ENCODE results near the gene RPS10.

Gene RPS10

DNA sequence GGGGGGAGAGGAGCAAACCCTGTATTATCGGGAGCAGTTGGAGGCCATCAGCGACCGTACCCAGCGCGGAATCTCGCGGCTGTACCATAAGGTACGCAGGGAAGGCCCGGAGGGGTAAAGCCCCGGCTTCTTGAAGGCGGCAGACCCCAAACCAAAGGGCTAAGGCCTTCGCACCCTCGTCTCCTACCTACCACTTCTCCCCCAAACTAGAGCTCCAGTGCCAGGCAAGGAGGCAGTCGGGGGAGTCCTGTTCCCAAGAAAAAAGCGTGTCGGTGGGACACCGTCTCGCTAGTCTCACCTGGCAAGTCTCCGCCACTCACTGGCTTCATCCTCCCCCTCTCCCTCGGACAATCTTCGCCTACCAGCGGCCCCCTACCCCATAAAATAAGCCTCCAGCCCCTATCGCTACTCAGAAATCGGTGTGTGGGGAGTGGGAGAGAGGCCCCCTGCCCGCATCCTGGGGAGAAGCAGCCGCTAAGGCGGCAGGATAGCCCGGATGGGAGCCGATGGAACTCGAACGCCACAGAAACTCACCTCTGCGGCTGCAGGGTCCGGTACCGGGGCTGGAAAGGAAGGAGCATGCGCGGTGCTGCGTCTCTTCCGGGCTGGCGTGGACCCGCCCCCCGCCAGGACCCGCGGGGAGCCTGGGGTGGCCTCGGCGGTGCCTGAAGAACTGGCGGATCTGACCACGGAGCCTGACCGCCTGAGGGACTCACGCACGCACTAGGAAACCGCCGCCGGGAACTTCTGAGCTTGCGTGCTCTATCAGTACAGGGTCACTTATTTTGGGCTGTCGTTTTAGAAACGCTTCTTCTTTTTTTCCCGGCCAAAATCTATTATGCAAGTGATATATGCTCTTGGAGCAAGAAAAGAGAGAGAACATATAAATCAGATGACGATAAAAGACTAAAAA lies at the start of gene RPS10:
Gene RPS10, minus strand, starts transcription at position 572 of the 913 bp plus-strand sequence. CDS start 848 bp downstream, outside the sequence.
- peak; percentile 79 to 85 (median 80) for DNase-seq

DNA sequence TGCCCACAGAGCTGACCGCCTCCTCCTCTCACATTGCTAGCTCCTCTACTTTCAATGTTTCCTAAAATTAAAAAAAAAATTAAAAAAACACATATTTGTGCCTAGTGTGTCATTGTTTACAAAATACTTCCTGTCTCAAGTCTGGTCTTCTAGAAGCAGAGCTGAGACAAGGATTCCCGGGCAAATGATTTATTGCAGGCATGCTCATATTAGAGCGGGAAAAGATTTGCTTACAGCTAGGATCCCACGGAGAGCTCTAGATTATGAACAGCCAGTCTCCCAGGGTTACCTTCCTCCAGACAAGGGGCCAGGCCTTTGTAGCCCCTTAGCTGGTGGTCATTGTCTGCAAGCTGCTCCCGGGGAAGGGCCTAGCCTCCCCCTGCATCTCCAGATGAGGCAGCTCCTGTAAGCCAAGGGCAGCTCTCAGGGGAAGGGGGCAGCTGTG lies 49.4 kb upstream of the RPS10 start:
- DNase-seq: no peak

DNA sequence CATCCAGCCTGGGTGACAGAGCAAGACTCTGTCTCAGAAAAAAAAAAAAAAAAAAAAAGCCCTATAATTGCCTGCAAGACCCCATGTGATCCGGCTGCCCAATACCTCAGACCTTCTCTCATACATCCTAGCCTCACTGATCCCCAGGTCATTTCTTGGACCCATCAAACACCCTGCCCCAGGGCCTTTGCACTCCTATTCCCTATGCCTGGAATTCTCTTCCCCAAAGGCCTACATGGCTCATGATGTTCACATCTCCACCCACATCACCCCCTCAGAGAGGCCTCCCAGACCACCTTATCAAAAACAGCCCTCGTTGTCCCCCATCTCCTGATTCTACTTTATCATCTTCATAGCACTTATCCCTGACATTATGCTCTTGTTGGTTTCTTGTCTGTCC lies 48.9 kb upstream of the RPS10 start:
- DNase-seq: no peak

DNA sequence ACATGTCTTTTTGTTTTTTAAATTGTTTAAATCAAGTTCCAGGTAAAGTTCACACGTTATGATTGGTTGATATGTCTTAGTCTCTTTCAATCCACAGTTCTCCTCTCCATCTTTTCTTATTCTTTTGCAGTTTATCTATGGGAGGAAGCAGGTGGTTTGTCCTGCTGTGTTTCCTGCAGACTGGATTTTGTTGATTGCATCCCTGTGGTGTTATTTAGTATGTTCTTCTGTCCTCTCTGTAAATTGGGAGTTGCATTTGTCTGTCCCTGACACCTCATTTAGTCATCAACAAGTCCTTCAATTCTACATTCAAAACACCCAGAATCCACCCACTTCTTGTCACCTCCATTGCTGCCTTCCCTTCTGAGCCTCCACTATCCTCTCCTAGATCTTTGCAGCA lies 48.1 kb upstream of the RPS10 start:
- DNase-seq: no peak

DNA sequence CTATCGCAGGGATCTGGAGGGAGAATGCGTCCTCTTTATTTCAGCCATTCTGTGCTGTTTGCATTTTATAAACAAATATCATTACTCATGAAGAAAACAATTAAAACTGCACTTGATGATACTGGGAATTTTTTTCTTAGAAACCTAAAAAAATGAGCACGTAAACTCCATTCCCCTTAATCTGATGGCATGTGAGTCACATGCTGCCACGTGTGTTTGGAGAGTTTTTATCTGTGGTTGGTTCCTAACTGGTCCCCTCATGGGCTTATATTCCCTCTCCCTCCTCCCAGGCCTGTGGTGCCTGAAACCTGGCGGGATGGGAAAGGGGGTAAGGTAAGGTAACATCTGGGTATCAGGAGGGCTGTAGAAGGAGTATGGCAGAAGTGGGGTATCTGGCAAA lies 46.6 kb upstream of the RPS10 start:
- DNase-seq: no peak

DNA sequence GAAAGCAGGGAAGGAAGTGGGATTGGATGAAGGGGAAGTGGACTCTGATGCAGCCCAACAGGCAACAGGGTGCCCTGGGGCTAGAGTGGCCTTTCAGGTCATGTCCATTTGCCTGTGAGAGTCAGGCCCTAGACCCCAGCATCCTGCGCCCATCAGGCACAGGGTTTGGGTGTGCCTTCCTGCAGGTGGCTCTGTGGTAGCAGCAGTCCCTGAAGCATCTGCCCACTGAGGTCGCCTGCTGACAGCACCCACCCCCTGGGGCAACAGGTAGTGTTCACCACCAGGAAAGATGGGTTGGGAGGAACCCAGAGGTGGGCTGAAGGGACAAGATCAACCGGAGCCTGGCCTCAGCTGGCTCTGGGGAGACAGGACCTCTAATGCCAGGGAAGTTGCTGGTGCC lies 43.6 kb upstream of the RPS10 start:
- DNase-seq: no peak

DNA sequence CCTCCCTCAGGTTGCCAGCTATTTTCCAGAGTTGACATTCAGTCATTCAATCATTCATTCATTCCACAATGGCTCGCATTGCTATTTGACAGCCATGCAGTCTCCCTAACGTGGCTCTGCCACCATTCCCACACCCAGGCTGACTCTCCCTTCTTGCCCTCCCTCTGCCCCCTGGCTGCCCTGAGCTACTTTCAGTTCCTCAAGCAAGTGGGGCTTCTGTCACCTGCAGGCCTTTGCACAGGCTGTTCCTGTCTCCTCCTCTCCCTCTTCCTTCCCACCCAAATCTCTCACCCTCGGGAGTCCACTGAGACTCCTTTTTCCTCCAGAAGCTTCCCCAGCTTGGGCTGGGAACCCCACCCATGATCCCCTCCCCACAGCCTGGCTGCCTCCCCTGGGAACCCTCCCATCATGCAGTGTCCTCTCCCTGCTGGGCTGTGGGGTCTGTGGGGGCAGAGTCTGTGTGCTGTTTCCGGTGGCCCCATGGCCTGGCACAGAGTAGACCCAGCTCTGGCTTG lies 42.6 kb upstream of the RPS10 start:
- no peak for DNase-seq

DNA sequence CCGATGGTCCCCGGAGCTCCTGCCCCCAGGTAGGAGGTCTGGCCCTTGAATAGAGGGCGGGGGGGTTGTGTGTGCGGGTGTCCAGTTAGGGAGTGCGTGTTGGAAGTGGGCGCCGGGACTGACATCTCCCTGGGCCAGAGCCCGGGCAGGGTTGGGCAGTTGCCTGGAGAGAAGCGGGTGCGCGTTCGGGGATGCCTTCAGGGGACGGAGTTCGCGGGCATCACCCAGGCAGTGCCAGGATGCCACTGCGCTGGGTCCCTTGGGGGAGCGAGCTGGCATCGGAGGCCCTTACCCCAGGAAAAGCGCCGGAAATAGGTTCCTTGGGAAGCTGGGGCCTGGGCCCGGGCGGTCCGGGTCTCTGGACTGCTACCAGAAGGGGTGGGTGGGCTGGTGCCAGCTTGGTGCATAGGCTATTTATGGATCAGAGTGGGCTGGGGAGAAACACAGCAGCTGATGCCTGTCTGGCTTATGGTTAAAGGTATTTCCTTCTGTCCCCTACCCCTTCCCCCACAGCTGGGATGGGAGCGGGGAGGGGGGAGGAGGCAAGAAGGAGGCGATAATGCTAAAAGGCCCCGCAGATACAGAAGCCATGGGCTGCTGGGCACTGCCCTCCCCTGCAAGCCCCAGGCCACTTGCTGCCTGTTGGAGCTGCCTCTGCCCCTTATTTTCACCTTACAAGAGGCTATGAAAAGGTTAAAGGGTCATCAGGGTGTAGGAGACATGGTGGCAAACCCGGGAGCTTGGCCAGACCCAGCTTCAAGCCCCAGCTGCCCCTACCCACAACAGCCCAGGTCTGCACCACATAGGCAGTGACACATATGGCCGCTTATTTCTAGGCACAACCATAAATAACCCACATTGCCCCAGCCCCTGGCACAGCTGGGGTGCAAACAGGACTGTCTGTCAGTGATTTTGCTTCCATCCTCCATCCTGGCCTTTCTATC lies 40.6 kb upstream of the RPS10 start:
- DNase-seq: no peak

DNA sequence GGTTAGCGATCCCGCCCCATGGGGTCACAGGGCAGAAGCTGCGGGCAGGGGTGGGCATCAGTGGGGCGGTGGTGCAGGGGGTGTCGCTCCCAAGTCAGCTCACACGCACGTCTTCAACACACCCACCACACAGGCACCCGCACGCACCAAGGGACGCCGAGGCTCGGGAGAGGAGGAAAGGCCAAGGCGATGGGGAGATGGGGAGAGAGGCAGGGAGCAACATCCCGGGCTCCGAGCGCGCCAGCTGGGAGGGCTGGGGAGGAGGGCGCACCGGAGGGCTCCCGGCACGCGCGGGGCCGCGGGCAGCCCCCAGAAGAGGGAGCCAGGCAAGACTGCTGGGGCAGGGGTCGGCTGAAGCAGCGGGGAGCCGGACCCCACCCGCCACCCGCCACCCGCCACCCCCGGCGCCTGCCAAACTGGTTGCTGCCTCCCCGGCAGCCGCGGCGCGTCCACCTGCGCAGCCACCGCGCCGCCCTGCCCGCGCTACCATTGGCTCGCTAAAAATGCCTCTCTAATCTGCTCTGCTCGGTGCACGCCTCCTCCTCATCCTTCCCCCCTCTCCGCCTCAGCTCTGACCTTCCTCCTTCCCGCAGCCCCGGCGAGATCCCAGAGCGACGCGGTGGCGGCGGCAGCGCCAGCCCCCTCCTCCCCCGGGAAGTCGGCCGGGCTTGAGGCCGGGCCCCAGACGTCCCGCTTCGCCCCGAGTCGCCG lies 39.8 kb upstream of the RPS10 start, which contains the start of gene PACSIN1:
Gene PACSIN1, plus strand, starts transcription at position 546 of the 711 bp plus-strand sequence. CDS start 60,230 bp downstream, outside the sequence.
- no peak for DNase-seq

DNA sequence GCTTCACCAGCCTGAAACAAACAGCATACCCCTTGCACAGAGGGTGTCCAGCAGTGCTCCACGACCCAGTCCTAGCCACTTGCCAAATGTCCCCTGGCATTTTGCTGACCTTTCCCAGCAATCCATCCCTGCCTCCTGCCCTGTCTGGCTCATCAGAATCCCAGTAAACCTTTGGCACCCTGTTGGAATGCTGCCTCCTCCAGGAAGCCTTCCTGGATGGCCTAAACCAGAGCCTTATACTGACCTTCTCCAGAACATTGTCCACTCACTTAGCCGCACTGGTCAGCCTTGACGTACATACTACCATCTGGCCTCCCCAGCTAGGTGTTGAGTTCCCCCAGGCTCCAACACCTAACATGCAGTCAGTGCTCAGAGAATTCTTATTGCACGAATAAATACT lies 38.0 kb upstream of the RPS10 start:
- DNase-seq: no peak

DNA sequence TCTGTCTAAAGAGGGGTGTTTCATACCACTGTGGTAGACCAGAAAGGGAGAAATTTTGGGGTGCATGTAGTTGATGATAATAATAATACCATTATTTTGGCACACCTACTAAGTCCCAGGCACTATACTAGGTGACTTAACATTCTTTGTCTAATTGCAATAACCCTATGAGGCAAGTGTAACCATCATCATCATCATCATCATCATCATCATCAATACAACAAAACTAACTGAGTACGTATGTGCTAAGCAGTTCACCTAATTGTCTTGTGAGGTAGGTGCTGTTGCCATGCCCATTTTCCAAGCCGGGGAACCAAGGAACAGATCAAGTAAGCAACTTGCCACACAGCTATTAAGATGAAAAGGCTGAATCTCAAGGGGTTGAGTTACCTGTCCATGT lies 37.4 kb upstream of the RPS10 start:
- DNase-seq: no peak

DNA sequence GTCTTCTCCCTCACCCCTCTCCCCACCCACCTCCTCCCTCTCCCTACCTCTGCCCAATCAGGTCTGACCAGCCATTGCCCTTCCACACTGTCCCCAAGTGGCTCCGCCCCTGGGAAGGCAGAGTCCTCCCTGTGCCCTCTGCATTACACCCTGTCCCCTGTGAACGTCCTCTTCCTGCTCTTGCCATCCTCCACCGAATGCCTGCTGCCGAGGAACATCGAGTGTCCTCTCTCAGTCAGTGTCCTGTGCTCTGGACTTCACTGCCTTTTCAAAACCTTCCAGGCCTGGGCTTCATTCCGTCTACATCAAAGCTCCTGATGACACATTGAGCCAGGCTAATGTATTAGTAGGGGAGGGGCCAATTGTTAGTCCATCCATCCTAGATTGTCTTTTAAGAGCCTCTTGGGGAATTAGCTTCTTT lies 36.7 kb upstream of the RPS10 start:
- no peak for DNase-seq

DNA sequence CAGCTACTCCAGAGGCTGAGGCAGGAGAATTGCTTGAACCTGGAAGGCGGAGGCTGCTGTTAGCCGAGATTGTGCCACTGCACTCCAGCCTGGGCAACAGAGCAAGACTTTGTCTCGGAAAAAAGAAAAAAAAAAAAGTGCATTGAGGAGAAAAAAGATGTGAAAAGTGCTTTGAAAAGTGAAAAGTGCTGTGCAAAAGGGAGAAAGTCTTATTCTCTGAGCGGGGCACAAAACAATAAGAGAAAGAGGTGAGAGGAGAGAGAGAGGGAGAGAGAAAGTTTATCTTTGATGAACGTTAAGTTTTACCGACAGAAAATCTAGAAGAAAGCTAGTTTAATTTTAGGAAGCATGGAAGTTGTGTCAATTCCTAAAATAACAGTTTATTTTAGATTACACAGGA lies 36.1 kb upstream of the RPS10 start:
- no peak for DNase-seq

DNA sequence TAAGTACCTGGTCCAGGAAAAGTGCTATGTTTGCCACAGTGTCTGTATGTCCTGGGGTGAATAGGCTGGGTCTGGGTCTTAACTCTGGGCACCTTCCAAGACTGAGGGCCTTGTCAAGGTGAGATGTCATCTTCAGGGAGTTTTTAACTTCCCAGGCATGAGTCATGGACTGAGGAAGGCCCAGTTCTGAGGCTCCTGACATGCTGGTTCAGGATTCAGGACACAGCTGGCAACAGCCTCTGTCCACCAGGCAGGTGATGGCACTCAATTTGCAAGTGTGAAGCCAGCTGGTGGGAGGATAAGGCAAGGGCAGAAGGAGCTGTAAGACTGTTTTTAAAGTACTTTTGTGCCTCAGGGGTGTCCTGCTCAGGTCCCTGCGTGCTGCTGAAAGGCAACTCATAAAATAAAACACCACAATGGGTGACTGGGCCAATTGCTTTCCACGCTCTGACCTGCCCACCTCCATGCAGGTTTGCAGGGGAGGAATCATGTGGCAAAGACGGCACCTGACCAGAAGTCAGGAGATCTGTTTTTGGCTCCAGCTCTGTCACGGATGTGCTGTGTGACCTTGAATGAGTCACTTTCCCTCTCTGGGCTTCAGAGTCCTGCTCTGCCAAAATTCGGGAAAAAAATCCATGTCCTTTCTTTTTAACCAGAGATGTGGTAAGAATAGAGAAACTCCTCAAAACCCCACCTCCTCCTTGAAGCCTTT lies 35.1 kb upstream of the RPS10 start:
- DNase-seq: no peak

DNA sequence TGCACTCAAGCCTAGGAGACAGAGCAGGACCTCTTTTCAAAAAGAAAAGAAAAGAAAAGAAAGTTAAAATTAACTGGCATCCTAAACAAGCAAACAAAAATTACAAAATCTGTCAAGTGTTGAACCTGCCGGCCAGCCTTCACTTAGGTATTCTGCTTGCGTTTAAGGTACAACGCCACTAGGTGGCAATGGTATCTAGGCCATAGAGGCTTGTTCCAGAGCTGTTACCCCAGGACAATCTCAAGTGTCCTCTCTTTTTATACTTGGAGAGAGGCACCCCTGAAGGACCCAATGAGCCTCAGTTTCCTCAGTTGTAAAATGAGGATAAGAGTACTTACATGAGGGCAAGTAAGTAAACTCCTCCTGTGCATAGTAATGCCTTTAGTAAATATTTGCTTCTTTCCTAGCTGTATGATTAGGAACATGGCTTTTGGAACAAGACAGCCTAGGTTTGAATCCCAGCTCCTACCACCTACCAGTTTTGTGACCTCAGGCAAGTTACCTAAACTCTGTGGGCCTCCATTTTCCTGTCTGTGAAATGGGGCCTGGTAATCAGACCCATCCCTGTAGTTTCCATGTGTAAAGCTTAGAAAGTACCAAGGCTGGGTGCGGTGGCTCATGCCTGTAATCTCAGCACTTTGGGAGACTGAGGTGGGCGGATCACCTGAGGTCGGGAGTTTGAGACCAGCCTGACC lies 34.2 kb upstream of the RPS10 start:
- DNase-seq: peak in 2 of 4 experiments; percentile 10 to 26

DNA sequence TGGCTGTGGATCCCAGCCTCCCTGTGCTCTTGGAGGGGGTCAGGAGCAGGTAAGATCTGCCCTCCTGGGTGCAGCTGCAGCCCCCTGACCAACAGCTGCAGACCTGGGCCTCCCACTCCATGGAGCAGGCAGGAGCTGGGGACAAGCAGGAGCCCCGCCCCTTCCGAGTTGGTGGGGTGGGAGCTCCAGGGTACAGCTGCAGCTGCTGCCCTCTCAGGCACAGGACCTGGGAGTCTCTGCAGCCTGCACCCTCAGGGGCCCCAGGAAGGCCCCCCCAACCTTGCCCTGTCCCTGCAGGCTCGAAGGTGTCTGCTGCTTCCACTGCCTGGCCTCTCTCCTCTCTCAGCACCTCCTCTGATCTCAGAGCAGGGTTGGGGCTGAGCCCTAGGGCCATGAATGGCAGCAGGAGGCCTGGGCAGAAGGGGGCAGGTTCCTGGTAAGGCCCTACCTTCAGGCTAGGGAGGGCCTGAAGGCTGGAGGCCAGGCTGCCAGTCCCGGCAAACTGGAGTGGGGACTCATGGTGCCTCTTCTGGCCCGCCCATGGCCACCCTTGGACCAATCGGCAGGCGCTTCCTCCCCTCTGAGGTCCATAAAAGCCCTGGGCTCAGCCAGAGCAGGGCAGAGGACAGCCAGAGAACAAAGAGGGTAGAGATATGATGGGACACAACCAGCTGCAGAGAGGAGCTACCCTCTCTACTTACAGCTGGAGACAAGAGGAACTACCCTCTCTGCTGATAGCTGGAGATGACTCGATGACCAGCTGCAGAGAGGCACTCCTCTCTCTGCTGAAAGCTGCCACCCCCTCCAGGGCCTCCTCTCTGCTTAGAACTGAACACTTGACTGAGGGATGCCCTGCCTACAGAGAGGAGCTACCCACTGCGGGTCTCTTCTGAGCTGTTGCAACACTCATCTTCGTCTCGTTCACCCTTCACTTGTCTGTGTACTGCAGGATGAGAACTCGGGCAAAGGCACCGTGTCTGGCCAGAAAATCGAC lies 32.2 kb upstream of the RPS10 start:
- DNase-seq: no peak

DNA sequence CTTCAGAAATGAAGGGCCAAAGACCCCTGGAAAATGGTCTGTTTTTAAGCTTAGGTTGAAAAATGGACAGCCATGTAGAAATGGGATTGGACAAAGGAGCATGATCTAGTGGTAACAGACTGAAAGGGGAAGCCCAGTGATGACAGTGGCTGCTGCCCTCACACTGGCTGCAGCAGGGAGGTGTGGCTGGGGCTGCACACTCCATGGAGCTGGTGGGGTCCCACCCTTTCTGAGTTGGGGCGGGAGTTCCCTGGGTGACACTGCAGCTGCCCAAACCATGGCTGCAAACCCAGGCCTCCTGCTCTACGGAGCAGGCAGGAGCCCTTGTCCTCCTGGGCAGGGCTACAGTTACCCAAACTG lies 31.5 kb upstream of the RPS10 start:
- DNase-seq: no peak

DNA sequence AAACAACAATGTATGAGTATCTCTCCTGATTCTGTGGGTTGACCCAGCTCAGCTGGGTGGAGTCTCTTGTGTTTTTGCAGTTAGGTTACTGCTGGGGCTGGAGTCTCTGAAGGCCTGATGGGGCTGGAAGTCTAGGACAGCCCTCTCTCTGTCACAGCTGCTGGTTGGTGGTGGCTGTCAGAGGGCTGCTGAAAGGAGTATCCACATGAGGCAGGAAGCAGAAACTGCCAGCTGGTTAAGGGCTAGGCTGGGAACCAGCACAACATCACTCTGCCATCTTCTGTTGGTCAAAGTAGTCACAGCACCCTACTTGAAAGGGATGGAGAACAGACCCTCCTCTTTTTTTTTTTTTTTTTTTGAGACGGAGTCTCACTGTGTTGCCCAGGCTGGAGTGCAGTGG lies 30.0 kb upstream of the RPS10 start:
- DNase-seq: no peak

DNA sequence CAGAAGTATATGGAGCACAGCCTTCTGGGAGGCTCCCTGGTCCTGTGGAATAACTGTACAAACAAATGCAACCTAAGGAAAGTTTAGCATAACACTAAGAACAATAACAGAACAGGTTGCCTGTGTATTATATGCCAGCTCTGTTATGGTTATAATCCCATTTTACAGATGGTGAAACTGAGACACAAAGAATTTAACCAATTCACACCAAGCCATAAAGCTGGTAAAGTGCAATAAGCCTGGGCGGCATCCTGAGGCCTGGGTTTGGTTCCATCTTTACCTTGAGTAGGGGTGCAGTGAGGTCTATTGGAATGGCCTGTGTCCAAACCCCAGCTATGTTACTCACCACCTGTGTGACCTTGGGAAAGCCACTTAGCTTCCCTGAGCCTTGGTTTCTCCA lies 25.3 kb upstream of the RPS10 start:
- DNase-seq: no peak

DNA sequence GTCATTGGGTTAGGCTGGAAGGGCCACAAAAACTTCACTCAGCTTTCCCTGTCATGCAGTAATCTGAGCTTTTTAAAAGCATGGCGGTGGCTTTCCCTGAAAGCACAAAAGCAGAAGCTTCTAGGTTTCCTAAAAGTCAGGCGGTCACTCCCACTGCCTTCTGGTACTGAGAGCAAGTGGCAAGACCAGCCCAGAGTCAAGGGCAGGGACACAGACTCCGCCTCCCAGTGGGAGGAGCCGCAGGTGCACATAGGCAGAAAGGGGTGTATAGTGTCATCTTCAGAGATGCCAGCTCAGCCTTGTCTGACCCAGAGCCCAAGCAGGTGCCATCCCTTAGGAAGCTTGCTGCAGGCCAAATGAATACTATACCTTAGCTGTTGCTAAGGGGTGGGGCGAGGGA lies 22.0 kb upstream of the RPS10 start:
- no peak for DNase-seq
